ENCODE results near the gene PRR23E. TPM values are rescaled to one million over a fixed set of nuclear protein-coding genes. Genes with fewer than 3 reads are reported as not detected.

Gene PRR23E
- total and polyA plus RNA-seq, 2 experiments from 2014 or later = not detected

Small RNA genes lying within 50 kb of the gene (small RNA-seq; reads per million reads assigned to genes)
- not detected for gene RF00019 (ENCODE audit: low replicate concordance)
- not detected for gene RNU6-1047P (ENCODE audit: low replicate concordance)

Other genes starting within 250 kb of the PRR23E start
- gene PLXNA1, start 210.0 kb upstream of the PRR23E start, total RNA-seq (2014; rRNA removed; shearing (Covaris generic)) = 73.5 and 80.2 TPM in 2 replicates
- 10.6 and 11.0 TPM in 2 replicates for gene PLXNA1, start 210.0 kb upstream of the PRR23E start, polyA plus RNA-seq (2016; fragmentation: Nextera tagmentation; extraction: Ambion mirVana)
- gene PRR20G, start 94.9 kb downstream of the PRR23E start, total RNA-seq (2014; rRNA removed; shearing (Covaris generic)) = not detected in 2 replicates
- 0.21 and 0.39 TPM in 2 replicates for gene PRR20G, start 94.9 kb downstream of the PRR23E start, polyA plus RNA-seq (2016; fragmentation: Nextera tagmentation; extraction: Ambion mirVana)

Data from GM23338 (cell line).